K562 (cell line): ENCODE measurements around the gene MAD2L1BP. TPM values are rescaled to one million over a fixed set of nuclear protein-coding genes. Genes with fewer than 3 reads are reported as not detected.

ENCODE experiments used
- ELF1 ChIP-seq: fragments of 200-800 bp; sonication (Bioruptor generic); IDR thresholded peaks from 2 replicates; pipeline ENCODE4 v1.6.1; 2016; ENCODE audit warnings: missing genetic modification characterization, missing compliant biosample characterization
- HOXB6 ChIP-seq: fragments of 250-450 bp; sonication (Bioruptor Pico); IDR thresholded peaks from 2 replicates; pipeline ENCODE4 v1.5.1; 2022; ENCODE audit warnings: mild to moderate bottlenecking, borderline replicate concordance
- RAD51 ChIP-seq: fragments of 450-650 bp; IDR thresholded peaks from 2 replicates; pipeline ENCODE4 v1.7.1; 2016; ENCODE audit warnings: low read depth, mild to moderate bottlenecking, borderline replicate concordance
- TCF7L2 ChIP-seq: fragments of 150-350 bp; IDR thresholded peaks from 2 replicates; pipeline ENCODE4 v1.6.1; 2016; ENCODE audit warnings: low read depth, mild to moderate bottlenecking, low read length, moderate library complexity
- THRAP3 ChIP-seq: fragments of 450-650 bp; IDR thresholded peaks from 2 replicates; pipeline ENCODE4 v1.6.1; 2016; ENCODE audit warnings: mild to moderate bottlenecking, inconsistent platforms, borderline replicate concordance
- TOE1 ChIP-seq, 2 experiments: fragments of 450-650 bp in 1 of 2; sonication (generic) in 1 of 2; formaldehyde crosslinking in 1 of 2; IDR thresholded peaks; 2 replicates each; pipeline versions ENCODE4 v1.7.1 to v1.8.0; 2016 to 2022; ENCODE audit warnings: borderline replicate concordance in 2 of 2, mild to moderate bottlenecking in 2 of 2, antibody characterized with exemption in 1 of 2, inconsistent platforms in 1 of 2, low read depth in 1 of 2, missing genetic modification reagents in 1 of 2, moderate library complexity in 1 of 2
- ZNF134 ChIP-seq: fragments of 250-450 bp; sonication (Bioruptor Pico); conservative IDR thresholded peaks from 2 replicates; pipeline ENCODE4 v1.4.0; 2020
- polyA plus RNA-seq, 8 experiments: library from polyadenylated mRNA; depleted of rRNA in 4 of 8; stranded (reverse) in 5 of 8; unstranded in 3 of 8; fragments of >200 nt; fragmentation: Nextera tagmentation in 2 of 8; fragmentation: Illumina TruSeq in 1 of 8; extraction: Ambion mirVana in 2 of 8; extraction: Trizol in 1 of 8; gene quantifications; 2 replicates each; pipeline versions ENCODE4 v1.2.1 to v1.2.3, GENCODE V29; 2011 to 2014; ENCODE audit warnings: inconsistent platforms in 1 of 8, missing spikeins in 1 of 8
- total RNA-seq, 7 experiments: library from RNA; depleted of rRNA in 6 of 7; stranded (reverse); fragments of >200 nt in 6 of 7; fragmentation: Illumina TruSeq in 2 of 7; extraction: Trizol in 2 of 7; gene quantifications; 2 replicates each; pipeline versions ENCODE4 v1.2.1 to v1.2.3, GENCODE V29; 2011 to 2021; ENCODE audit warnings: low replicate concordance in 1 of 7
- TF ChIP-seq, protein P1 (sequence below), 2 experiments: IDR thresholded peaks; 2 replicates each; pipeline ENCODE4 v1.6.1; 2012; ENCODE audit warnings: improper control_type of control experiment in 2 of 2, low read depth in 2 of 2, low read length in 2 of 2, borderline replicate concordance in 1 of 2
- TF ChIP-seq, protein P2 (sequence below): fragments of 250-450 bp; sonication (Bioruptor Pico); IDR thresholded peaks from 2 replicates; pipeline ENCODE4 v1.5.0; 2020; ENCODE audit warnings: mild to moderate bottlenecking, borderline replicate concordance
- TF ChIP-seq, protein P3 (sequence below): fragments of 150-350 bp; IDR thresholded peaks from 2 replicates; pipeline ENCODE4 v1.6.1; 2014; ENCODE audit warnings: low read depth, mild to moderate bottlenecking, low read length, borderline replicate concordance
- TF ChIP-seq, protein P4 (sequence below), 2 experiments: fragments of 450-650 bp; IDR thresholded peaks; 2 replicates each; pipeline ENCODE4 v1.6.1; 2018; ENCODE audit warnings: mild to moderate bottlenecking in 2 of 2, low read depth in 1 of 2; ENCODE audit not compliant: partially characterized antibody in 2 of 2

The MAD2L1BP gene
- total and polyA plus RNA-seq, 9 of the 15 experiments (the other 6 are each of a cell fraction or from before 2014, with no cell fraction given) = 69.7 to 321 (median 111) TPM

DNA sequence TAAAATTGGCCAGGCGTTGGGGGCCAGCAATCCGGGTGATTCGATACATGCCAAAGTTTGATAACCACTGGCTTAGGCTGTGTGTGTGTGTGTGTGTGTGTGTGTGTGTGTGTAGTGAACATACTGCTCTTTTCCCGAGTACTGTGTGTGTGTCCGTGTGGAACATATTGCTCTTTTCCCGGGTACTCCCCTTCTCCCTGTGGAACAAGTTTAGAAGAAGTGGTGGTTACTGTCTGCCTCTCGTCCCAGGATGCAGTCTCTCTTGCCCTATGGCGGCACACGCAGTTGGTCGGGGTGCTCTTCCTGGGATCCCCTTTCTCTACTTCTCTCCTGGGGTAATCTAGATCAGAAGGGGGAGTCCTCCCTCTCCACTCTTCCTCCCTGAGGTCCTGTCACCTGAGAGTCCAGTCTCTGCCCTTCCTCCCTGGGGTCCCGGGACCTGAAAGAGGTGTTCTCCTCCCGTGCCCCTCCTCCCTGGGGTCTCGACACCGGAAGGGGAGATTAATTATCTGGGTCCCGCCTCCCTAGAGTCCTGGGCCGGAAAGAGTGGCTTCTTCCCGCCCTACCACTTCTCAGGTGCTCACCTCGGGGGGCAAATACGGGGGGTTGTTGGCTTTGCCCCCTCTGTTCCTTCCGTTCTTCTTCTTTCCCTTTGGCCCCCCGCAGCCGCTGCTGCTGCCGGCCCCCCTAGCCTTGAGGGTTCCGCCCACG is 7.1 kb upstream of the MAD2L1BP start (continued):
- TF ChIP-seq ELF1 (tag) (peak; percentile 64), TOE1 (IDR thresholded peaks at IDR 0.05; ENCODE audit: borderline replicate concordance) (peak; percentile 79), TOE1 (CRISPR knock-in tag; IDR thresholded peaks at IDR 0.05; ENCODE audit: borderline replicate concordance, low read depth) (no peak; the same call in 1 of the 2 replicates), TCF7L2 (no peak), THRAP3 (peak; percentile 92; the same call in 1 of the 2 replicates), HOXB6 (CRISPR knock-in tag) (peak; percentile 57; the same call in 1 of the 2 replicates), RAD51 (0 out of 2 replicates have a peak, but pooled peaks have one; percentile 32), ZNF134 (no peak)
- TF ChIP-seq, protein P1, sequence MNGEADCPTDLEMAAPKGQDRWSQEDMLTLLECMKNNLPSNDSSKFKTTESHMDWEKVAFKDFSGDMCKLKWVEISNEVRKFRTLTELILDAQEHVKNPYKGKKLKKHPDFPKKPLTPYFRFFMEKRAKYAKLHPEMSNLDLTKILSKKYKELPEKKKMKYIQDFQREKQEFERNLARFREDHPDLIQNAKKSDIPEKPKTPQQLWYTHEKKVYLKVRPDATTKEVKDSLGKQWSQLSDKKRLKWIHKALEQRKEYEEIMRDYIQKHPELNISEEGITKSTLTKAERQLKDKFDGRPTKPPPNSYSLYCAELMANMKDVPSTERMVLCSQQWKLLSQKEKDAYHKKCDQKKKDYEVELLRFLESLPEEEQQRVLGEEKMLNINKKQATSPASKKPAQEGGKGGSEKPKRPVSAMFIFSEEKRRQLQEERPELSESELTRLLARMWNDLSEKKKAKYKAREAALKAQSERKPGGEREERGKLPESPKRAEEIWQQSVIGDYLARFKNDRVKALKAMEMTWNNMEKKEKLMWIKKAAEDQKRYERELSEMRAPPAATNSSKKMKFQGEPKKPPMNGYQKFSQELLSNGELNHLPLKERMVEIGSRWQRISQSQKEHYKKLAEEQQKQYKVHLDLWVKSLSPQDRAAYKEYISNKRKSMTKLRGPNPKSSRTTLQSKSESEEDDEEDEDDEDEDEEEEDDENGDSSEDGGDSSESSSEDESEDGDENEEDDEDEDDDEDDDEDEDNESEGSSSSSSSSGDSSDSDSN (IDR thresholded peaks at IDR 0.05; ENCODE audit: borderline replicate concordance in 1 of 2, low read depth in 2 of 2, low read length in 2 of 2) = peak; percentile 68 to 84; a peak in 2 of 4 replicates
- TF ChIP-seq, protein P2, sequence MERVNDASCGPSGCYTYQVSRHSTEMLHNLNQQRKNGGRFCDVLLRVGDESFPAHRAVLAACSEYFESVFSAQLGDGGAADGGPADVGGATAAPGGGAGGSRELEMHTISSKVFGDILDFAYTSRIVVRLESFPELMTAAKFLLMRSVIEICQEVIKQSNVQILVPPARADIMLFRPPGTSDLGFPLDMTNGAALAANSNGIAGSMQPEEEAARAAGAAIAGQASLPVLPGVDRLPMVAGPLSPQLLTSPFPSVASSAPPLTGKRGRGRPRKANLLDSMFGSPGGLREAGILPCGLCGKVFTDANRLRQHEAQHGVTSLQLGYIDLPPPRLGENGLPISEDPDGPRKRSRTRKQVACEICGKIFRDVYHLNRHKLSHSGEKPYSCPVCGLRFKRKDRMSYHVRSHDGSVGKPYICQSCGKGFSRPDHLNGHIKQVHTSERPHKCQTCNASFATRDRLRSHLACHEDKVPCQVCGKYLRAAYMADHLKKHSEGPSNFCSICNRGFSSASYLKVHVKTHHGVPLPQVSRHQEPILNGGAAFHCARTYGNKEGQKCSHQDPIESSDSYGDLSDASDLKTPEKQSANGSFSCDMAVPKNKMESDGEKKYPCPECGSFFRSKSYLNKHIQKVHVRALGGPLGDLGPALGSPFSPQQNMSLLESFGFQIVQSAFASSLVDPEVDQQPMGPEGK (CRISPR knock-in tag) = peak; percentile 81; the same call in 1 of the 2 replicates
- TF ChIP-seq, protein P3, sequence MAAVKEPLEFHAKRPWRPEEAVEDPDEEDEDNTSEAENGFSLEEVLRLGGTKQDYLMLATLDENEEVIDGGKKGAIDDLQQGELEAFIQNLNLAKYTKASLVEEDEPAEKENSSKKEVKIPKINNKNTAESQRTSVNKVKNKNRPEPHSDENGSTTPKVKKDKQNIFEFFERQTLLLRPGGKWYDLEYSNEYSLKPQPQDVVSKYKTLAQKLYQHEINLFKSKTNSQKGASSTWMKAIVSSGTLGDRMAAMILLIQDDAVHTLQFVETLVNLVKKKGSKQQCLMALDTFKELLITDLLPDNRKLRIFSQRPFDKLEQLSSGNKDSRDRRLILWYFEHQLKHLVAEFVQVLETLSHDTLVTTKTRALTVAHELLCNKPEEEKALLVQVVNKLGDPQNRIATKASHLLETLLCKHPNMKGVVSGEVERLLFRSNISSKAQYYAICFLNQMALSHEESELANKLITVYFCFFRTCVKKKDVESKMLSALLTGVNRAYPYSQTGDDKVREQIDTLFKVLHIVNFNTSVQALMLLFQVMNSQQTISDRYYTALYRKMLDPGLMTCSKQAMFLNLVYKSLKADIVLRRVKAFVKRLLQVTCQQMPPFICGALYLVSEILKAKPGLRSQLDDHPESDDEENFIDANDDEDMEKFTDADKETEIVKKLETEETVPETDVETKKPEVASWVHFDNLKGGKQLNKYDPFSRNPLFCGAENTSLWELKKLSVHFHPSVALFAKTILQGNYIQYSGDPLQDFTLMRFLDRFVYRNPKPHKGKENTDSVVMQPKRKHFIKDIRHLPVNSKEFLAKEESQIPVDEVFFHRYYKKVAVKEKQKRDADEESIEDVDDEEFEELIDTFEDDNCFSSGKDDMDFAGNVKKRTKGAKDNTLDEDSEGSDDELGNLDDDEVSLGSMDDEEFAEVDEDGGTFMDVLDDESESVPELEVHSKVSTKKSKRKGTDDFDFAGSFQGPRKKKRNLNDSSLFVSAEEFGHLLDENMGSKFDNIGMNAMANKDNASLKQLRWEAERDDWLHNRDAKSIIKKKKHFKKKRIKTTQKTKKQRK = no peak
- TF ChIP-seq, protein P4, sequence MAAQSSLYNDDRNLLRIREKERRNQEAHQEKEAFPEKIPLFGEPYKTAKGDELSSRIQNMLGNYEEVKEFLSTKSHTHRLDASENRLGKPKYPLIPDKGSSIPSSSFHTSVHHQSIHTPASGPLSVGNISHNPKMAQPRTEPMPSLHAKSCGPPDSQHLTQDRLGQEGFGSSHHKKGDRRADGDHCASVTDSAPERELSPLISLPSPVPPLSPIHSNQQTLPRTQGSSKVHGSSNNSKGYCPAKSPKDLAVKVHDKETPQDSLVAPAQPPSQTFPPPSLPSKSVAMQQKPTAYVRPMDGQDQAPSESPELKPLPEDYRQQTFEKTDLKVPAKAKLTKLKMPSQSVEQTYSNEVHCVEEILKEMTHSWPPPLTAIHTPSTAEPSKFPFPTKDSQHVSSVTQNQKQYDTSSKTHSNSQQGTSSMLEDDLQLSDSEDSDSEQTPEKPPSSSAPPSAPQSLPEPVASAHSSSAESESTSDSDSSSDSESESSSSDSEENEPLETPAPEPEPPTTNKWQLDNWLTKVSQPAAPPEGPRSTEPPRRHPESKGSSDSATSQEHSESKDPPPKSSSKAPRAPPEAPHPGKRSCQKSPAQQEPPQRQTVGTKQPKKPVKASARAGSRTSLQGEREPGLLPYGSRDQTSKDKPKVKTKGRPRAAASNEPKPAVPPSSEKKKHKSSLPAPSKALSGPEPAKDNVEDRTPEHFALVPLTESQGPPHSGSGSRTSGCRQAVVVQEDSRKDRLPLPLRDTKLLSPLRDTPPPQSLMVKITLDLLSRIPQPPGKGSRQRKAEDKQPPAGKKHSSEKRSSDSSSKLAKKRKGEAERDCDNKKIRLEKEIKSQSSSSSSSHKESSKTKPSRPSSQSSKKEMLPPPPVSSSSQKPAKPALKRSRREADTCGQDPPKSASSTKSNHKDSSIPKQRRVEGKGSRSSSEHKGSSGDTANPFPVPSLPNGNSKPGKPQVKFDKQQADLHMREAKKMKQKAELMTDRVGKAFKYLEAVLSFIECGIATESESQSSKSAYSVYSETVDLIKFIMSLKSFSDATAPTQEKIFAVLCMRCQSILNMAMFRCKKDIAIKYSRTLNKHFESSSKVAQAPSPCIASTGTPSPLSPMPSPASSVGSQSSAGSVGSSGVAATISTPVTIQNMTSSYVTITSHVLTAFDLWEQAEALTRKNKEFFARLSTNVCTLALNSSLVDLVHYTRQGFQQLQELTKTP (IDR thresholded peaks at IDR 0.05; ENCODE audit: low read depth in 1 of 2, partially characterized antibody in 2 of 2) = peak; percentile 87 to 96
